Lower leg skin (tissue), 4 donors: Measurements from ENCODE around the gene NLRP9. TPM values are rescaled to one million over a fixed set of nuclear protein-coding genes. Genes with fewer than 3 reads are reported as not detected.

Source experiments
- DNase-seq, 2 donors: peaks; one replicate each; pipeline ENCODE4 v3.0.0-alpha.2; 2019; ENCODE audit warnings: low spot score in 2 of 2
- H3K4me3 ChIP-seq: fragments of 200-600 bp; sonication (generic); 2 replicates; pipeline ENCODE4 v1.5.1; 2017; ENCODE audit warnings: mild to moderate bottlenecking, low read depth; ENCODE audit not compliant: poor library complexity, severe bottlenecking
- POLR2A ChIP-seq, 2 donors: fragments of 450-650 bp; IDR thresholded peaks; one replicate each; pipeline ENCODE4 v1.6.1; 2016 to 2017; ENCODE audit warnings: antibody characterized with exemption in 2 of 2, mild to moderate bottlenecking in 1 of 2, moderate library complexity in 1 of 2
- WGBS, 2 donors: methylation state at CpG; one replicate each; pipeline ENCODE4 v1.1.5; 2018; 5-methylcytosine and 5-hydroxymethylcytosine counted together
- intact Hi-C: fragments of 100-400 bp; cut with DNase I; formaldehyde crosslinking; loops from one replicate; pipeline ENCODE4 v1.15.0; 2023; ENCODE audit warnings: low total_unique reads
- total RNA-seq, 4 donors: library from RNA; depleted of rRNA; stranded (reverse); fragments of >200 nt; gene quantifications; one replicate each; pipeline ENCODE4 v1.1.0, GENCODE V29; 2016
- TF ChIP-seq, protein P1 (sequence below), 3 donors: fragments of 450-650 bp; IDR thresholded peaks; one replicate each; pipeline ENCODE4 v1.5.1; 2016; ENCODE audit warnings: antibody characterized with exemption in 3 of 3, mild to moderate bottlenecking in 3 of 3, moderate library complexity in 2 of 3

The NLRP9 gene
- total RNA-seq, 4 donors from 2014 or later: not detected

GRCh38 chr19:55694656-55695491, 43.3 kb downstream of the NLRP9 start:
- TF ChIP-seq, protein P1, sequence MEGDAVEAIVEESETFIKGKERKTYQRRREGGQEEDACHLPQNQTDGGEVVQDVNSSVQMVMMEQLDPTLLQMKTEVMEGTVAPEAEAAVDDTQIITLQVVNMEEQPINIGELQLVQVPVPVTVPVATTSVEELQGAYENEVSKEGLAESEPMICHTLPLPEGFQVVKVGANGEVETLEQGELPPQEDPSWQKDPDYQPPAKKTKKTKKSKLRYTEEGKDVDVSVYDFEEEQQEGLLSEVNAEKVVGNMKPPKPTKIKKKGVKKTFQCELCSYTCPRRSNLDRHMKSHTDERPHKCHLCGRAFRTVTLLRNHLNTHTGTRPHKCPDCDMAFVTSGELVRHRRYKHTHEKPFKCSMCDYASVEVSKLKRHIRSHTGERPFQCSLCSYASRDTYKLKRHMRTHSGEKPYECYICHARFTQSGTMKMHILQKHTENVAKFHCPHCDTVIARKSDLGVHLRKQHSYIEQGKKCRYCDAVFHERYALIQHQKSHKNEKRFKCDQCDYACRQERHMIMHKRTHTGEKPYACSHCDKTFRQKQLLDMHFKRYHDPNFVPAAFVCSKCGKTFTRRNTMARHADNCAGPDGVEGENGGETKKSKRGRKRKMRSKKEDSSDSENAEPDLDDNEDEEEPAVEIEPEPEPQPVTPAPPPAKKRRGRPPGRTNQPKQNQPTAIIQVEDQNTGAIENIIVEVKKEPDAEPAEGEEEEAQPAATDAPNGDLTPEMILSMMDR (IDR thresholded peaks at IDR 0.05): no peak
- no peak for TF ChIP-seq POLR2A (IDR thresholded peaks at IDR 0.05)
- DNase-seq: peak in 1 of 2 donors; percentile 74
- intact Hi-C loops: no loop called here
- 92 to 94% methylated on average over 27 to 29 of the region's 37 CpGs for WGBS, 2 donors
- H3K4me3 ChIP-seq: no peak overlapping the region

GRCh38 chr19:55694241-55694655, 44.0 kb downstream of the NLRP9 start:
- WGBS, 2 donors: 83 to 87% methylated on average over 15 of the region's 15 CpGs

GRCh38 chr19:55693336-55693974, 44.7 kb downstream of the NLRP9 start:
- no peak overlapping the region for H3K4me3 ChIP-seq
- intact Hi-C loops: no loop called here
- no peak for TF ChIP-seq POLR2A (IDR thresholded peaks at IDR 0.05)
- TF ChIP-seq, protein P1 (IDR thresholded peaks at IDR 0.05): no peak
- DNase-seq: peak in 1 of 2 donors; percentile 66
- 93 to 96% methylated on average over 20 of the region's 20 CpGs for WGBS, 2 donors

More at GRCh38 chr19:55694241-55694655, 44.0 kb downstream of the NLRP9 start:
- intact Hi-C loops: no loop called here
- DNase-seq: peak in 1 of 2 donors; percentile 79
- H3K4me3 ChIP-seq: no peak overlapping the region
- TF ChIP-seq POLR2A (IDR thresholded peaks at IDR 0.05): no peak
- TF ChIP-seq, protein P1 (IDR thresholded peaks at IDR 0.05): no peak

DNA sequence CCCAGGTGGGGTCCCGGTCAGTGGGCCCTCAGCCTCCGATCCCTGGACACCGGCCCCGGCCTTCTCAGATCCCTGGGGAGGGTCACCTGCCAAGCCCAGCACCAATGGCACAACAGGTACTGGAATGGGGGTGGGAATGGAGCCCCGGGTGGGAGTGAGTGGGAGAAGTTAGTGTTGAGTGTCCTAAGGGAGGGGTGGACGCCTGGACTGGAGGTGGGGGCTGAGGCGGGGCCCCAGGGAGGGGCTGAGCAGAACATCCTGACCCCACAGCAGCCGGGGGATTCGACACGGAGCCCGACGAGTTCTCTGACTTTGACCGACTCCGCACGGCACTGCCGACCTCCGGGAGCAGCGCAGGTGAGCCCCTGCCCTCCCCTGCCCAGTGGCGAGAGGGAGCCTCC, 45.5 kb downstream of the NLRP9 start:
- peak in 1 of 2 donors; percentile 79 for DNase-seq
- TF ChIP-seq POLR2A (IDR thresholded peaks at IDR 0.05): no peak
- TF ChIP-seq, protein P1 (IDR thresholded peaks at IDR 0.05): no peak
- WGBS, 2 donors: 92 to 96% methylated on average over 18 to 19 of the region's 19 CpGs
- no peak overlapping the region for H3K4me3 ChIP-seq
- intact Hi-C loops: no loop called here

GRCh38 chr19:55691561-55692481, 46.4 kb downstream of the NLRP9 start:
- WGBS, 2 donors: 94 to 97% methylated on average over 28 to 31 of the region's 31 CpGs
- no peak overlapping the region for H3K4me3 ChIP-seq
- TF ChIP-seq, protein P1 (IDR thresholded peaks at IDR 0.05): no peak
- no peak for TF ChIP-seq POLR2A (IDR thresholded peaks at IDR 0.05)
- intact Hi-C loops: no loop called here
- peak in 1 of 2 donors; percentile 80 for DNase-seq
